Left lung (tissue), 10 donors: ENCODE data around the gene SCARF1. TPM values are rescaled to one million over a fixed set of nuclear protein-coding genes. Genes with fewer than 3 reads are reported as not detected.

Experiments
- ATAC-seq: fragments of 200-7000 bp; cut with Tn5 transposase; one replicate; pipeline ENCODE4 v1.9.1; 2020; ENCODE audit warnings: moderate library complexity
- DNase-seq, 4 donors: peaks; one replicate each; pipeline ENCODE4 v3.0.0-alpha.2; 2013 to 2020
- H3K27ac ChIP-seq, 2 donors: fragments of 200-600 bp; sonication (generic) in 1 of 2; one replicate each; pipeline versions ENCODE4 v1.5.0 to v1.8.0; 2020 to 2021
- H3K27me3 ChIP-seq, 2 donors: fragments of 200-600 bp; sonication (generic) in 1 of 2; one replicate each; pipeline versions ENCODE4 v1.5.0 to v1.8.0; 2020 to 2021
- H3K36me3 ChIP-seq, 2 donors: fragments of 200-600 bp; sonication (generic) in 1 of 2; one replicate each; pipeline versions ENCODE4 v1.5.0 to v1.8.0; 2020 to 2021
- H3K4me1 ChIP-seq, 2 donors: fragments of 200-600 bp; one replicate each; pipeline ENCODE4 v1.8.0; 2021
- H3K4me3 ChIP-seq, 2 donors: fragments of 200-600 bp; sonication (generic) in 1 of 2; one replicate each; pipeline versions ENCODE4 v1.5.0 to v1.8.0; 2020 to 2021; ENCODE audit warnings: mild to moderate bottlenecking in 1 of 2
- H3K9me3 ChIP-seq, 2 donors: fragments of 200-600 bp; sonication (generic) in 1 of 2; one replicate each; pipeline versions ENCODE4 v1.5.0 to v1.8.0; 2020 to 2021
- intact Hi-C, 2 donors: fragments of 100-400 bp; cut with DNase I; formaldehyde crosslinking; loops; one replicate each; pipeline versions ENCODE4 v1.11.2 to v1.14.2; 2022
- polyA plus RNA-seq, 6 donors: library from polyadenylated mRNA; unstranded; fragments of 120-200 nt; gene quantifications; one replicate each; pipeline ENCODE4 v1.2.1, GENCODE V29; 2013; ENCODE audit not compliant: insufficient read length in 6 of 6
- total RNA-seq, 2 donors: library from RNA; stranded (reverse); fragmentation: NEBNext Ultra II Directional; extraction: Animal tissue kit (Norgen Biotek cat#: 25700); gene quantifications; one replicate each; pipeline ENCODE4 v1.2.1, GENCODE V29; 2021
- TF ChIP-seq, protein P1 (sequence below), 2 donors: fragments of 200-600 bp; sonication (generic) in 1 of 2; IDR thresholded peaks; one replicate each; pipeline versions ENCODE4 v1.5.0 to v1.8.0; 2021; ENCODE audit warnings: antibody characterized with exemption in 2 of 2
- donor health status: DM: no; HTN: yes; CAD: no.
- donor health status: DM: no; HTN: no; CAD: no.

The SCARF1 gene
- total and polyA plus RNA-seq, 8 donors, result 17.6 to 33.0 (median 21.5) TPM

DNA sequence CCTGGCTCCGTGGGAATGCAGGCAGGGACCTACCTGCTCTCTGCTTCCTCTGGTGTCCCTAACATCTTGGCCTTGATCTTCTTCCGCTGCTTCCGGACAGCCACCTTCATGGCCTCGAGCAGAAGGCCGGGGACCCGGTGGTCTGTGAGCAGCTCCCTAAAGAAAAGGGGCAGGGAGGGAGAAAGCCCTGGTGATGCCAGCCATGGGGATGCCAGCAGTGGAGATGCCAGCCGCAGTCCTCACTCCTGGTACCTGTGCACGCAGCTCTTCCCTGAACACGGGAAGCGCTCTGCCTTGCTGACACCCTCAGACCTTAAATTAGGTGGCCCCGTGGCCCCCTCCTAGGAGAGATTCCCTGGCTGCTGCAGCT lies 2.3 kb upstream of the SCARF1 start:
- TF ChIP-seq, protein P1, sequence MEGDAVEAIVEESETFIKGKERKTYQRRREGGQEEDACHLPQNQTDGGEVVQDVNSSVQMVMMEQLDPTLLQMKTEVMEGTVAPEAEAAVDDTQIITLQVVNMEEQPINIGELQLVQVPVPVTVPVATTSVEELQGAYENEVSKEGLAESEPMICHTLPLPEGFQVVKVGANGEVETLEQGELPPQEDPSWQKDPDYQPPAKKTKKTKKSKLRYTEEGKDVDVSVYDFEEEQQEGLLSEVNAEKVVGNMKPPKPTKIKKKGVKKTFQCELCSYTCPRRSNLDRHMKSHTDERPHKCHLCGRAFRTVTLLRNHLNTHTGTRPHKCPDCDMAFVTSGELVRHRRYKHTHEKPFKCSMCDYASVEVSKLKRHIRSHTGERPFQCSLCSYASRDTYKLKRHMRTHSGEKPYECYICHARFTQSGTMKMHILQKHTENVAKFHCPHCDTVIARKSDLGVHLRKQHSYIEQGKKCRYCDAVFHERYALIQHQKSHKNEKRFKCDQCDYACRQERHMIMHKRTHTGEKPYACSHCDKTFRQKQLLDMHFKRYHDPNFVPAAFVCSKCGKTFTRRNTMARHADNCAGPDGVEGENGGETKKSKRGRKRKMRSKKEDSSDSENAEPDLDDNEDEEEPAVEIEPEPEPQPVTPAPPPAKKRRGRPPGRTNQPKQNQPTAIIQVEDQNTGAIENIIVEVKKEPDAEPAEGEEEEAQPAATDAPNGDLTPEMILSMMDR (IDR thresholded peaks at IDR 0.05), result no peak
- peak overlapping the region; percentile 83 to 98 for H3K27ac ChIP-seq
- peak overlapping the region in 1 of 2 donors; percentile 70 for H3K4me3 ChIP-seq
- H3K36me3 ChIP-seq, result peaks cover 0 to 28% of the 10 kb centered on the region in 2 donors
- H3K4me1 ChIP-seq, result peaks cover 36 to 73% of the 10 kb centered on the region in 2 donors
- DNase-seq, result peak in 1 of 4 donors; percentile 73
- no peak for ATAC-seq
- H3K27me3 ChIP-seq, result no peaks in the 10 kb centered on the region
- H3K9me3 ChIP-seq, result no peaks in the 10 kb centered on the region
- intact Hi-C loops, result no loop called here

DNA sequence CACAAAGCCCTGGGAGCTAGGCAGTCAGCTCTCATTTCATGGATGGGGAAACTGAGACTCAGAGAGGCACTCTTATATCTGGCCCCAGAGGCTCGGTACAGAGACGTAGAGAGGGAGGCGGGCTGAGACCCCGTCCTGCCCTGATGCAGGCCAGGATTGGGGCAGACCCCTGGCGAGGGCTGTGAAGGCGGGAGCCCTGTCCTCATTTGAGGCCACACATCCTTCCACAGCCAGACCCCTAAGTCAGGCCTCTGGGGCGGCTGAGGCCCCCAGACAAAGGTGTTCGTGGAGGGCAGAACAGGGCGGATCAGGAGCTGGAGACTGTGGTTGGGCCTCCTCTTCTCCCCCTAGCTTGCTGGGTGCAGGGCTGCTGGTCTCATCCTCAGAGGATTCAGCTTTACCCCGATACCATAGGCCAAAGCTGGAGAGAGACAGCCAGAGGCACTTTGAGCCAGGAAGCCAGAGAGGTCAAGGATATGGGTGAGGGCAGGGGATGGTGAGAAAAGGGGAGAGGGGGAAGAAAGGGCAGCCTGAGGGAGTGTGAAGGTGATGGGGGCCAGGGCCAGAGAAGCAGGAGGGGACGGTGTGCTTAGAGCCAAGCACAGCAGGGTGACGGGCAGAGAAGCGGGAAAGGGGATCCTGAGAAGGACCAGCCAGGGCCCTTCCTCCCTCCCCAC lies 805 bp upstream of the SCARF1 start:
- TF ChIP-seq, protein P1 (IDR thresholded peaks at IDR 0.05), result no peak
- H3K27ac ChIP-seq, result peak overlapping the region; percentile 83 to 98
- intact Hi-C loops, result no loop called here

GRCh38 chr17:1644493-1645206 lies 882 bp downstream of the SCARF1 start:
- Histone ChIP-seq H3K27me3 (no peaks in the 10 kb centered on the region), H3K4me3 (peak overlapping the region; percentile 37 to 55), H3K9me3 (no peaks in the 10 kb centered on the region), H3K4me1 (peaks cover 29 to 70% of the 10 kb centered on the region in 2 donors), H3K36me3 (peaks cover 0 to 5% of the 10 kb centered on the region in 2 donors), H3K27ac (peak overlapping the region; percentile 83 to 98)
- ATAC-seq (no peak), DNase-seq (peak in 2 of 4 donors; percentile 45 to 74)
- intact Hi-C loops, result no loop called here
- TF ChIP-seq, protein P1 (IDR thresholded peaks at IDR 0.05), result no peak

More for the DNA sequence above, 805 bp upstream of the SCARF1 start:
- DNase-seq (peak in 1 of 4 donors; percentile 76), ATAC-seq (no peak)
- H3K36me3 ChIP-seq, result peaks cover 0 to 13% of the 10 kb centered on the region in 2 donors
- peak overlapping the region in 1 of 2 donors; percentile 55 for H3K4me3 ChIP-seq
- no peaks in the 10 kb centered on the region for H3K27me3 ChIP-seq
- H3K9me3 ChIP-seq, result no peaks in the 10 kb centered on the region
- H3K4me1 ChIP-seq, result peaks cover 36 to 78% of the 10 kb centered on the region in 2 donors

- TF ChIP-seq, protein P1 (IDR thresholded peaks at IDR 0.05), result no peak
- intact Hi-C loops, result no loop called here
- peaks cover 29 to 73% of the 10 kb centered on the region in 2 donors for H3K4me1 ChIP-seq
These were observed 1.5 kb downstream of the SCARF1 start for GRCh38 chr17:1643999-1644492.

More at GRCh38 chr17:1643999-1644492, 1.5 kb downstream of the SCARF1 start:
- ATAC-seq (peak; percentile 24), DNase-seq (peak in 2 of 4 donors; percentile 54 to 62)
- Histone ChIP-seq H3K27me3 (no peaks in the 10 kb centered on the region), H3K36me3 (peaks cover 0 to 8% of the 10 kb centered on the region in 2 donors), H3K27ac (peak overlapping the region; percentile 83 to 98), H3K9me3 (no peaks in the 10 kb centered on the region), H3K4me3 (peak overlapping the region; percentile 37 to 55)
